Measurements from ENCODE around the gene KIF5A.

- TF ChIP-seq CTCF (IDR thresholded peaks at IDR 0.05): no peak
- no peak for TF ChIP-seq POLR2A (IDR thresholded peaks at IDR 0.05)
Observed at GRCh38 chr12:57603324-57603723, 53.5 kb downstream of the KIF5A start.
